ENCODE data around the gene GPR143.
A peak's percentile ranks its signal among the peaks of the same experiment; 100 is the strongest.

The GPR143 gene

GRCh38 chrX:9745417-9746115 is 20.1 kb downstream of the GPR143 start:
- Mint-ChIP-seq H3K36me3 (peaks cover 4% of the 10 kb centered on the region), H3K4me1 (peaks cover 11% of the 10 kb centered on the region), H3K27ac (no peak overlapping the region), H3K27me3 (peaks cover 2% of the 10 kb centered on the region), H3K4me3 (peak overlapping the region; percentile 47), H3K9me3 (peaks cover 5% of the 10 kb centered on the region)

GRCh38 chrX:9739130-9739529 is 26.5 kb downstream of the GPR143 start:
- no peaks in the 10 kb centered on the region for H3K9me3 Mint-ChIP-seq
- H3K4me1 Mint-ChIP-seq, result no peaks in the 10 kb centered on the region
- H3K27ac Mint-ChIP-seq, result no peak overlapping the region
- peaks cover 5% of the 10 kb centered on the region for H3K27me3 Mint-ChIP-seq
- no peak overlapping the region for H3K4me3 Mint-ChIP-seq
- H3K36me3 Mint-ChIP-seq, result no peaks in the 10 kb centered on the region

DNA sequence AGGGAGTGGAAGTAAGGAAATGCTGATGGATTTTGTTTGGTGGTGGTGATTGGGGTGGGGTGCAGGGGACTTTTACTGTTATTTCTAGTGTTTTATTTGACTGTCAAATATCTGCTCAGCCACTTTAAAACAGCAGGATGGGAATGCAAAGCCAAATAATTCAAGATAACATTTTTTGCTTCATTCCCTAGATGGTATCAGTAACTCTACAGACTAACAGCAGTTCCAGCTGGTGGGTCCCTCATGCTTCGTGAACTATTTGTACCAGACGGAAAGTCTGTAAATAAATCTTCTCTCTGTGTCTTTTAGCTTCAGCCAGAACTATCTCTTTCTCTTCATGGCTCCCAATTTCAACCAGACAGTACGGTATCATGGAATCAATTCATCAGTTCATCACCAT is 27.5 kb downstream of the GPR143 start:
- Mint-ChIP-seq H3K27ac (no peak overlapping the region), H3K27me3 (peaks cover 5% of the 10 kb centered on the region), H3K9me3 (no peaks in the 10 kb centered on the region), H3K36me3 (no peaks in the 10 kb centered on the region), H3K4me3 (no peak overlapping the region), H3K4me1 (no peaks in the 10 kb centered on the region)

DNA sequence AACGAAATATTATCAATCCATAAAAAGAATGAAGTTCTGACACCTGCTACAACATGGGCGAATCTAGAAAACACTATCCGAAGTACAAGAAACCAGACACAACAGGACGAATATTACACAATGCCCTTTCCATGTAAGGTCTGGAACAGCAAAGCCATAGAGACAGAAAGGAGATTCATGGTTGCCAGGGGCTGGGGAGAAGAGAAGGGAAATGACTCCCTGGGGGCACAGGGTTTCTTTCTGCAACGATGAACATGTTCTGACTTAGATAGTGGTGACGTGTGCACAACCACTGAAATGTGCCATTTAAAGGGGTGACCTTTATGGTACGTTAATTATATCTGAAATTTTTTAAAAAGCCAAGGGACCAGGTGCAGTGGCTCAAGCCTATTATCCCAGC is 28.3 kb downstream of the GPR143 start:
- H3K27me3 Mint-ChIP-seq, result peaks cover 5% of the 10 kb centered on the region
- no peaks in the 10 kb centered on the region for H3K36me3 Mint-ChIP-seq
- no peak overlapping the region for H3K27ac Mint-ChIP-seq
- H3K9me3 Mint-ChIP-seq, result no peaks in the 10 kb centered on the region
- H3K4me1 Mint-ChIP-seq, result no peaks in the 10 kb centered on the region
- H3K4me3 Mint-ChIP-seq, result no peak overlapping the region

DNA sequence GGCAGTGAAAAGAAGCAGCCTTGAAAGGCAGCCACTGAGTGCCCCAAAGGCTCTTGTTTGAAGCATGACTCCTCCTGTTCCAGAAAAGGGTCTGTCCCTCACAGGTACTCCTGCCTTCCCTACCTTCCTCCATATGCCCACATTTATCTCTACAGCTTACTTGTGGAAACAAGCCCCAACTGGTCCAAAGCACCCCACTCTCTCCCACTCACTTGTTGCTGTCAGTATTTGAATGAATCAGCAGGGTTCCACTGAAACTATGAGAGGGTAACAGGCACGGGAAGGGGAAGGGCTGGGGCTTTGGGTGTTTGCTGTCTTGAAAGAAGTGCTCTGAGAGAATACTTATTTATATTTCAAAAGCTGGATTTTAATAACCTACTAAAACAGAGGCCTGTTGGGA is 34.9 kb downstream of the GPR143 start:
- Mint-ChIP-seq H3K4me3 (no peak overlapping the region), H3K9me3 (peaks cover 5% of the 10 kb centered on the region), H3K36me3 (no peaks in the 10 kb centered on the region), H3K27ac (no peak overlapping the region), H3K4me1 (no peaks in the 10 kb centered on the region), H3K27me3 (peaks cover 5% of the 10 kb centered on the region)

GRCh38 chrX:9730078-9730477 is 35.6 kb downstream of the GPR143 start:
- Mint-ChIP-seq H3K9me3 (peaks cover 5% of the 10 kb centered on the region), H3K27me3 (peaks cover 5% of the 10 kb centered on the region), H3K4me3 (no peak overlapping the region), H3K4me1 (no peaks in the 10 kb centered on the region), H3K27ac (no peak overlapping the region), H3K36me3 (no peaks in the 10 kb centered on the region)

DNA sequence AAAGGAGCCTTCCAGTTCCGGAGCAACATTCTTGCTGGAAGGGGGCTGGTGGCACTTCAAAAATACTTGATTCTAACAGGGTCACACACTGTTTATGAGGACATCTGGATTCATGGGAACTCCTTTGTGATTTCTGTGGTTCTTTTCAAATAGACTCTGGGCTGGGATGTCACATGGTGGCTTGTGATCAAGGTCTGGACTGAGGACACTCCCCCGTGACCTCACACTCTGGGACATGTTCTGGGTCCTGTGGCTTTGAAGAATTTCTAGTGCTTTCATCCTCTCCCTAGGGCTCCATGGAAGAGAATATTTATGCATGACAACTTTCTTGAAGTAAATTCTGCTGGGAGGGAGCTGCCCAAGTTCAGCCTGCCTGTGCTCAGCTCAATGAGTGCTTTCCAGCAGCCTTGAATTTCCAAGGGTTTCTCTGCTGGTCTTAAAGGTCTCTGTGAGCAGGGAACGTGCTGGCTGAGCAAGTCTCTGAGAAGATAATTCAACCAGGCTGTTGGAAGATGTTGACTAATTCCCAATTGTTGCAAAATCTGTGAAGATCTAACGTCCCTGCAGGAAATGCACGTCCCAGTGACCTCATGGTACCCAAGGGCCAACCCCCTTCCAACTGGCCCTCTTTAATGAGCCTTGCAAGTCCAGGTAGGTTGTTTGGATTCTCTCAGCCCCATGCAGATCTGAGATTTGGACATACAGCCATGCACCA is 36.3 kb downstream of the GPR143 start:
- Mint-ChIP-seq H3K36me3 (no peaks in the 10 kb centered on the region), H3K4me3 (no peak overlapping the region), H3K27me3 (peaks cover 2% of the 10 kb centered on the region), H3K9me3 (peaks cover 5% of the 10 kb centered on the region), H3K4me1 (no peaks in the 10 kb centered on the region), H3K27ac (no peak overlapping the region)

DNA sequence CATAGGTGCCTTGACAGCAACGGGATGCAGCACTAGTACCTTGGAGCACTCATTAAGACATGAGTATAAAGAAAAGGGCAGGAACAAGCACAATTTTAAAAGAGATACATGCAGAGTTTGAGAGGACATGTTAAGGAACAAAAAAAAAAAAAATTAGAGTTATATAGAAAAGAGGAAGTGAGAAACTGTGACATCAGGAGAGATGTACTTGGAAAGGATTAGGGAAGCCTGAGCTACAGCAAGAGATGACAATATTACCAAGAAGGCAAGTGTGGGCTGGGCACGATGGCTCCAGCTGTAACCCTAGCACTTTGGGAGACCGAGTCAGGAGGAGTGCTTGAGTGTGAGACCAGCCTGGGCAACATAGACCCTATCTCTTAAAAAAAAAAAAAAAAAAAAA is 37.4 kb downstream of the GPR143 start:
- H3K4me1 Mint-ChIP-seq, result no peaks in the 10 kb centered on the region
- H3K4me3 Mint-ChIP-seq, result no peak overlapping the region
- H3K9me3 Mint-ChIP-seq, result peaks cover 5% of the 10 kb centered on the region
- peaks cover under 1% of the 10 kb centered on the region for H3K36me3 Mint-ChIP-seq
- peak overlapping the region; percentile 47 for H3K27ac Mint-ChIP-seq
- H3K27me3 Mint-ChIP-seq, result no peaks in the 10 kb centered on the region

- H3K36me3 Mint-ChIP-seq, result peaks cover 17% of the 10 kb centered on the region
- no peak overlapping the region for H3K4me3 Mint-ChIP-seq
- H3K27ac Mint-ChIP-seq, result no peak overlapping the region
- no peaks in the 10 kb centered on the region for H3K4me1 Mint-ChIP-seq
- H3K27me3 Mint-ChIP-seq, result no peaks in the 10 kb centered on the region
- H3K9me3 Mint-ChIP-seq, result peaks cover 5% of the 10 kb centered on the region
Observed at GRCh38 chrX:9724711-9725110, 40.9 kb downstream of the GPR143 start.

- no peak overlapping the region for H3K27ac Mint-ChIP-seq
- peaks cover 31% of the 10 kb centered on the region for H3K36me3 Mint-ChIP-seq
- no peaks in the 10 kb centered on the region for H3K4me1 Mint-ChIP-seq
- no peak overlapping the region for H3K4me3 Mint-ChIP-seq
- no peaks in the 10 kb centered on the region for H3K9me3 Mint-ChIP-seq
- H3K27me3 Mint-ChIP-seq, result no peaks in the 10 kb centered on the region
Observed at GRCh38 chrX:9717376-9717775, 48.3 kb downstream of the GPR143 start.

- Mint-ChIP-seq H3K27me3 (no peaks in the 10 kb centered on the region), H3K9me3 (no peaks in the 10 kb centered on the region), H3K4me1 (peaks cover 12% of the 10 kb centered on the region), H3K27ac (no peak overlapping the region), H3K36me3 (peaks cover 6% of the 10 kb centered on the region), H3K4me3 (no peak overlapping the region)
Observed at GRCh38 chrX:9710332-9710731, 55.3 kb downstream of the GPR143 start.

GRCh38 chrX:9708923-9709553 is 56.6 kb downstream of the GPR143 start:
- Mint-ChIP-seq H3K4me1 (peaks cover 12% of the 10 kb centered on the region), H3K4me3 (no peak overlapping the region), H3K27me3 (no peaks in the 10 kb centered on the region), H3K9me3 (no peaks in the 10 kb centered on the region), H3K27ac (peak overlapping the region; percentile 38), H3K36me3 (peaks cover 9% of the 10 kb centered on the region)

GRCh38 chrX:9708086-9708485 is 57.6 kb downstream of the GPR143 start:
- H3K4me1 Mint-ChIP-seq, result peaks cover 12% of the 10 kb centered on the region
- H3K36me3 Mint-ChIP-seq, result peaks cover 8% of the 10 kb centered on the region
- H3K27me3 Mint-ChIP-seq, result no peaks in the 10 kb centered on the region
- H3K9me3 Mint-ChIP-seq, result no peaks in the 10 kb centered on the region
- no peak overlapping the region for H3K27ac Mint-ChIP-seq
- no peak overlapping the region for H3K4me3 Mint-ChIP-seq

GRCh38 chrX:9707306-9708033 is 58.2 kb downstream of the GPR143 start:
- Mint-ChIP-seq H3K27ac (no peak overlapping the region), H3K4me3 (no peak overlapping the region), H3K36me3 (peaks cover 11% of the 10 kb centered on the region)

GRCh38 chrX:9706421-9706820 is 59.2 kb downstream of the GPR143 start:
- Mint-ChIP-seq H3K27ac (no peak overlapping the region), H3K27me3 (no peaks in the 10 kb centered on the region), H3K4me1 (peaks cover 12% of the 10 kb centered on the region), H3K9me3 (no peaks in the 10 kb centered on the region), H3K4me3 (no peak overlapping the region), H3K36me3 (peaks cover 9% of the 10 kb centered on the region)

More at GRCh38 chrX:9707306-9708033, 58.2 kb downstream of the GPR143 start:
- Mint-ChIP-seq H3K4me1 (peaks cover 12% of the 10 kb centered on the region), H3K27me3 (no peaks in the 10 kb centered on the region), H3K9me3 (no peaks in the 10 kb centered on the region)

All from activated naive CD4-positive, alpha-beta T cell treated with anti-CD3 and anti-CD28 coated beads, Interleukin-2, amount 50 U/mL, for 24 hours (primary cell).